H9 (cell line): ENCODE data around the gene PAFAH1B1. TPM values are rescaled to one million over a fixed set of nuclear protein-coding genes. Genes with fewer than 3 reads are reported as not detected.
A peak's percentile ranks its signal among the peaks of the same experiment; 100 is the strongest.
"Not testable (repeated sequence)": the region's sequence is repeated elsewhere in the genome, so short reads cannot be mapped to it uniquely, and the experiment has no call there.

Source experiments
- DNase-seq: peaks from one replicate; pipeline ENCODE4 v3.0.0-alpha.2; 2017
- H2AFZ ChIP-seq: one replicate; pipeline ENCODE4 v1.6.1; 2013; ENCODE audit warnings: mild to moderate bottlenecking, low read length, control low read depth, moderate library complexity
- H2AK5ac ChIP-seq: 2 replicates; pipeline ENCODE4 v1.6.1; 2013; ENCODE audit warnings: low read length, control low read depth, mixed read lengths; ENCODE audit not compliant: insufficient read length
- H2BK120ac ChIP-seq: one replicate; pipeline ENCODE4 v1.6.1; 2013; ENCODE audit warnings: low read depth, mild to moderate bottlenecking, low read length, control low read depth, inconsistent platforms; ENCODE audit not compliant: poor library complexity, severe bottlenecking
- H2BK12ac ChIP-seq: 2 replicates; pipeline ENCODE4 v1.6.1; 2013; ENCODE audit warnings: low read length, control low read depth, mixed read lengths, low read depth; ENCODE audit not compliant: insufficient read length
- H2BK15ac ChIP-seq: 2 replicates; pipeline ENCODE4 v1.6.1; 2013; ENCODE audit warnings: low read depth, low read length, control low read depth
- H2BK20ac ChIP-seq: one replicate; pipeline ENCODE4 v1.6.1; 2013; ENCODE audit warnings: low read depth, mild to moderate bottlenecking, low read length, control low read depth, inconsistent platforms; ENCODE audit not compliant: poor library complexity, severe bottlenecking
- H2BK5ac ChIP-seq: 2 replicates; pipeline ENCODE4 v1.6.1; 2013; ENCODE audit warnings: low read length, control low read depth, mixed read lengths; ENCODE audit not compliant: insufficient read length
- H3K14ac ChIP-seq: 2 replicates; pipeline ENCODE4 v1.6.1; 2013; ENCODE audit warnings: low read length, control low read depth; ENCODE audit not compliant: insufficient read depth
- H3K18ac ChIP-seq: 2 replicates; pipeline ENCODE4 v1.6.1; 2013; ENCODE audit warnings: low read depth, mild to moderate bottlenecking, mixed read lengths, low read length, control low read depth; ENCODE audit not compliant: insufficient read length
- H3K23ac ChIP-seq: 2 replicates; pipeline ENCODE4 v1.6.1; 2013; ENCODE audit warnings: low read length, control low read depth, mixed read lengths, low read depth; ENCODE audit not compliant: insufficient read length
- H3K23me2 ChIP-seq: 2 replicates; pipeline ENCODE4 v1.6.1; 2013; ENCODE audit warnings: low read depth, mild to moderate bottlenecking, mixed read lengths, low read length, control low read depth; ENCODE audit not compliant: insufficient read length, poor library complexity, severe bottlenecking
- H3K27ac ChIP-seq: 2 replicates; pipeline ENCODE4 v1.5.1; 2013; ENCODE audit warnings: low read length, control low read depth, mixed read lengths, low read depth; ENCODE audit not compliant: insufficient read length
- H3K27me3 ChIP-seq: 2 replicates; pipeline ENCODE4 v1.6.1; 2013; ENCODE audit warnings: low read length, control low read depth, inconsistent platforms; ENCODE audit not compliant: insufficient read depth
- H3K4ac ChIP-seq: 2 replicates; pipeline ENCODE4 v1.6.1; 2013; ENCODE audit warnings: low read depth, mild to moderate bottlenecking, control low read depth, inconsistent platforms, low read length, moderate library complexity
- H3K4me1 ChIP-seq: 2 replicates; pipeline ENCODE4 v1.6.1; 2013; ENCODE audit warnings: low read length, control low read depth, inconsistent platforms; ENCODE audit not compliant: insufficient read depth
- H3K4me2 ChIP-seq: 2 replicates; pipeline ENCODE4 v1.6.1; 2013; ENCODE audit warnings: low read length, control low read depth, mixed read lengths; ENCODE audit not compliant: insufficient read length, insufficient read depth
- H3K56ac ChIP-seq: 2 replicates; pipeline ENCODE4 v1.6.1; 2013; ENCODE audit warnings: low read depth, mild to moderate bottlenecking, mixed read lengths, low read length, control low read depth; ENCODE audit not compliant: insufficient read length
- H3K79me1 ChIP-seq: 2 replicates; pipeline ENCODE4 v1.6.1; 2013; ENCODE audit warnings: low read depth, mild to moderate bottlenecking, moderate library complexity, low read length, control low read depth, inconsistent platforms; ENCODE audit not compliant: insufficient read depth, poor library complexity, severe bottlenecking
- H3K79me2 ChIP-seq: 2 replicates; pipeline ENCODE4 v1.6.1; 2013; ENCODE audit warnings: low read length, control low read depth, inconsistent platforms; ENCODE audit not compliant: insufficient read depth
- H3K9ac ChIP-seq: 2 replicates; pipeline ENCODE4 v1.6.1; 2013; ENCODE audit warnings: low read length, control low read depth, mixed read lengths; ENCODE audit not compliant: insufficient read length; ENCODE audit errors: extremely low read depth
- H3K9me3 ChIP-seq: one replicate; pipeline ENCODE4 v1.6.1; 2013; ENCODE audit warnings: low read depth, low read length, inconsistent platforms; ENCODE audit not compliant: control insufficient read depth
- H3T11ph ChIP-seq: one replicate; pipeline ENCODE4 v1.6.1; 2013; ENCODE audit warnings: mild to moderate bottlenecking, low read length, control low read depth, inconsistent platforms
- H4K20me1 ChIP-seq: one replicate; pipeline ENCODE4 v1.6.1; 2013; ENCODE audit not compliant: control insufficient read depth, insufficient read length, insufficient read depth
- H4K5ac ChIP-seq: 2 replicates; pipeline ENCODE4 v1.6.1; 2013; ENCODE audit warnings: low read depth, mild to moderate bottlenecking, mixed read lengths, low read length, control low read depth; ENCODE audit not compliant: insufficient read length
- H4K8ac ChIP-seq: replicated peaks from 2 replicates; pipeline ENCODE4 v1.6.1; 2013; ENCODE audit warnings: low read length, control low read depth, mixed read lengths, low read depth; ENCODE audit not compliant: insufficient read length
- H4K91ac ChIP-seq: 2 replicates; pipeline ENCODE4 v1.6.1; 2013; ENCODE audit warnings: low read depth, mild to moderate bottlenecking, moderate library complexity, mixed read lengths, low read length, control low read depth; ENCODE audit not compliant: insufficient read length
- H3K27ac Mint-ChIP-seq, 3 experiments: 2 replicates in 2 of 3; 3 replicates in 1 of 3; pipeline ENCODE4 v1.8.0; 2020 to 2021; ENCODE audit warnings: mixed read lengths in 3 of 3, mild to moderate bottlenecking in 1 of 3, moderate library complexity in 1 of 3
- H3K27me3 Mint-ChIP-seq: 2 replicates; pipeline ENCODE4 v1.8.0; 2021; ENCODE audit warnings: low read depth, mild to moderate bottlenecking, moderate library complexity, mixed read lengths
- H3K36me3 Mint-ChIP-seq, 3 experiments: 2 replicates in 2 of 3; 3 replicates in 1 of 3; pipeline ENCODE4 v1.8.0; 2020 to 2021; ENCODE audit warnings: low read depth in 3 of 3, mixed read lengths in 3 of 3; ENCODE audit not compliant: insufficient read depth in 1 of 3
- H3K4me1 Mint-ChIP-seq, 2 experiments: 2 replicates each; pipeline ENCODE4 v1.8.0; 2020; ENCODE audit warnings: mixed read lengths in 2 of 2
- H3K4me3 Mint-ChIP-seq, 2 experiments: 2 replicates in 1 of 2; 3 replicates in 1 of 2; pipeline ENCODE4 v1.8.0; 2020 to 2021; ENCODE audit warnings: mild to moderate bottlenecking in 2 of 2, mixed read lengths in 2 of 2, moderate library complexity in 1 of 2
- H3K9me3 Mint-ChIP-seq, 2 experiments: 2 replicates in 1 of 2; 3 replicates in 1 of 2; pipeline ENCODE4 v1.8.0; 2020; ENCODE audit warnings: mild to moderate bottlenecking in 2 of 2, mixed read lengths in 2 of 2, moderate library complexity in 1 of 2
- WGBS: extraction: QIAGEN DNeasy Blood & Tissue Kit; methylation state at CpG from one replicate; pipeline ENCODE4 v1.1.7; 2013; ENCODE audit warnings: missing lambda C conversion rate, low lambda C conversion rate, mixed read lengths; ENCODE audit not compliant: insufficient read length; ENCODE audit errors: extremely low coverage; 5-methylcytosine and 5-hydroxymethylcytosine counted together
- total RNA-seq: library from RNA; stranded (reverse); gene quantifications from 2 replicates; pipeline ENCODE4 v1.2.1, GENCODE V29; 2021
- TF ChIP-seq, protein P1 (sequence below): fragments of 200-600 bp; sonication (generic); conservative IDR thresholded peaks from 3 replicates; pipeline ENCODE4 v1.8.0; 2021; ENCODE audit warnings: antibody characterized with exemption, mild to moderate bottlenecking

PAFAH1B1 gene
- total RNA-seq, 1 experiment from 2014 or later: 134 TPM

DNA sequence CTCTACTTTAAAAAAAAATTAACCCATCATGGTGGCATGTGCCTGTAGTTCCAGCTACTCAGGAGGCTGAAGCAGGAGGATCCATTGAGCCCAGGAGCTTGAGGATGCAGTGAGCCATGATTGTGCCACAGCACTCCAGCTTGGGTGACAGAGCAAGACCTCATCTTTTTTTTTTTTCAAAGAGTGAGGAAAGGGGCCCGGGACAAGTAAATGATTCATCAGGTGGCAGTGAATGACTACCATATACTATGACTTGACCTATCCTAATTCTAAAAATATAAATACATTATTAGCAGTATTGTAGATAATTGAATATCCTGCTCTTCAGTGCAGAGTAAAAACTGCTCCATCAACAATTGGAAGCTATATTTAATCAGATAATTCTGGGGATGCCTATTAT, 62.8 kb downstream of the PAFAH1B1 start:
- Mint-ChIP-seq H3K9me3 (peaks cover 2 to 5% of the 10 kb centered on the region in 2 experiments; a peak in 2 of 5 replicates), H3K27me3 (no peaks in the 10 kb centered on the region), H3K4me1 (peaks cover 0 to under 1% of the 10 kb centered on the region in 2 experiments; a peak in 1 of 4 replicates), H3K4me3 (no peak overlapping the region), H3K27ac (peak overlapping the region in 1 of 3 experiments; percentile 54; a peak in 1 of 7 replicates), H3K36me3 (peaks cover 18 to 24% (median 19%) of the 10 kb centered on the region in 3 experiments)
- Histone ChIP-seq H3K79me1 (peaks cover 3% of the 10 kb centered on the region), H3K4me1 (no peaks in the 10 kb centered on the region), H2BK120ac (no peak overlapping the region), H2BK12ac (no peak overlapping the region), H4K91ac (no peak overlapping the region), H4K20me1 (no peaks in the 10 kb centered on the region), H3K14ac (no peak overlapping the region), H3K23me2 (no peaks in the 10 kb centered on the region), H4K8ac (no peak overlapping the region), H2BK5ac (no peak overlapping the region), H3K18ac (no peak overlapping the region), H2BK15ac (no peak overlapping the region), H3K79me2 (peaks cover 14% of the 10 kb centered on the region), H3K27me3 (no peaks in the 10 kb centered on the region), H4K5ac (no peak overlapping the region), H3K9ac (no peak overlapping the region), H3K56ac (no peak overlapping the region), H2BK20ac (no peak overlapping the region), H3K23ac (no peak overlapping the region), H3K27ac (no peak overlapping the region), H3K4ac (no peak overlapping the region), H2AFZ (no peak overlapping the region), H2AK5ac (no peak overlapping the region), H3K9me3 (no peaks in the 10 kb centered on the region), H3K4me2 (no peak overlapping the region), H3T11ph (no peak overlapping the region)
- DNase-seq: no peak
- no CpG with 5 or more reads among the region's 1 CpG for WGBS
- TF ChIP-seq, protein P1, sequence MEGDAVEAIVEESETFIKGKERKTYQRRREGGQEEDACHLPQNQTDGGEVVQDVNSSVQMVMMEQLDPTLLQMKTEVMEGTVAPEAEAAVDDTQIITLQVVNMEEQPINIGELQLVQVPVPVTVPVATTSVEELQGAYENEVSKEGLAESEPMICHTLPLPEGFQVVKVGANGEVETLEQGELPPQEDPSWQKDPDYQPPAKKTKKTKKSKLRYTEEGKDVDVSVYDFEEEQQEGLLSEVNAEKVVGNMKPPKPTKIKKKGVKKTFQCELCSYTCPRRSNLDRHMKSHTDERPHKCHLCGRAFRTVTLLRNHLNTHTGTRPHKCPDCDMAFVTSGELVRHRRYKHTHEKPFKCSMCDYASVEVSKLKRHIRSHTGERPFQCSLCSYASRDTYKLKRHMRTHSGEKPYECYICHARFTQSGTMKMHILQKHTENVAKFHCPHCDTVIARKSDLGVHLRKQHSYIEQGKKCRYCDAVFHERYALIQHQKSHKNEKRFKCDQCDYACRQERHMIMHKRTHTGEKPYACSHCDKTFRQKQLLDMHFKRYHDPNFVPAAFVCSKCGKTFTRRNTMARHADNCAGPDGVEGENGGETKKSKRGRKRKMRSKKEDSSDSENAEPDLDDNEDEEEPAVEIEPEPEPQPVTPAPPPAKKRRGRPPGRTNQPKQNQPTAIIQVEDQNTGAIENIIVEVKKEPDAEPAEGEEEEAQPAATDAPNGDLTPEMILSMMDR: no peak

DNA sequence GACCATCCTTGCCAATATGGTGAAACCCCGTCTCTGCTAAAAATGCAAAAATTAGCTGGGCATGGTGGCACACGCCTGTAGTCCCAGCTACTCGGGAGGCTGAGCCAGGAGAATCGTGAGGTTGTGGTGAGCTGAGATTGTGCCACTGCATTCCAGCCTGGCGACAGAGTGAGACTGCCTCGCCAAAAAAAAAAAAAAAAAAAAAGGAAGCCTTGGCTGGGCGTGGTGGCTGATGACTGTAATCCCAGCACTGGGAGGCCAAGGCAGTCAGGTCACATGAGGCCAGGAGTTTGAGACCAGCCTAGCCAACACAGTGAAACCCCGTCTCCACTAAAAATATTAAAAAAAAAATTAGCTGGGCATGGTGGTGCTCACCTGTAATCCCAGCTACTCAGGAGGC, 65.9 kb downstream of the PAFAH1B1 start:
- not testable (repeated sequence) for H3K27ac Mint-ChIP-seq, H3K27me3 ChIP-seq, DNase-seq, H3T11ph ChIP-seq, H3K27ac ChIP-seq, H2BK120ac ChIP-seq, H3K4me1 ChIP-seq, H4K91ac ChIP-seq, H2AK5ac ChIP-seq, H3K23ac ChIP-seq, H3K4me2 ChIP-seq, H2BK15ac ChIP-seq, H3K4ac ChIP-seq, H3K79me1 ChIP-seq, H3K56ac ChIP-seq, H3K4me3 Mint-ChIP-seq, H3K14ac ChIP-seq, H4K8ac ChIP-seq, H3K36me3 Mint-ChIP-seq, H3K18ac ChIP-seq, H3K27me3 Mint-ChIP-seq, H3K9ac ChIP-seq, H3K4me1 Mint-ChIP-seq, H3K9me3 ChIP-seq, H2AFZ ChIP-seq, H3K9me3 Mint-ChIP-seq, H2BK20ac ChIP-seq, H2BK12ac ChIP-seq, H4K20me1 ChIP-seq, H2BK5ac ChIP-seq, H4K5ac ChIP-seq, H3K23me2 ChIP-seq
- WGBS: no CpG with 5 or more reads among the region's 8 CpGs
- H3K79me2 ChIP-seq: peaks cover 13% of the 10 kb centered on the region
